ENCODE data around the gene ANKRD13A. TPM values are rescaled to one million over a fixed set of nuclear protein-coding genes. Genes with fewer than 3 reads are reported as not detected.

The ANKRD13A gene
- total RNA-seq, 3 donors from 2014 or later = 30.6 to 42.7 (median 38.8) TPM

DNA sequence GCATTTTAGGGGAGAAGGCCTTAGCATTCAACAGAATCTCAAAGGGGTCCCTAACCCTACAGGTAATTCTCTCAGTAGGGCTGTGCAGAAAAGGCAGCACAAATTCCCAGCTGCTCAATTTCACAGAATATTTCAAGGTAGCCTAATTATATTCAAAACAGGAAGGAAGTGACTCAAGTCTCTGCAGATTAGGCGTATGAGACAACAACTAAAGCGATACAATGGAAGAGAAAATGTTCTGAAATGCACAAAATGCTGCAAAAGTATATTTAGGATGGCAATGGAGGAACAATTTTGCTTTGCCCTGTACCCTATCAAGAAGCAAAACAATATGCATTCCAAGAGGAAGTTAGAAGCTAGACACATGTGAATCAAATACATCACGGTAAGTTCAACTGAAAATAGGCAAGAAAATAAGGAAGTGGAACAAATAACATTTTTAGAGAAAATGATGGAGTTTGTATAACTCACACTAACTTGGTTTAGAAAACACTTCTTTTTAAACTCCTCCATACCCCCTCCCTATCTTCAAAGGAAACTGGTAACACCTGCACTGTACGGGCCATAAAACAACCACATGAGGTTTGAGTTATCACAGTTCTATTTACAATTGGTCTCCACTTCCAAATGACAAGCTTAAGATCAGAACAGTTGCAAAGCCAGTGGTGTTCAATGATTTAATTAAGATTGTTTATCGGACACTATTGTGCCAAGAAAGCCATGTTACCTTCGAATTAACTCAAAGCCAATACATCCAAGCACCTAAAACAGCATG lies 4.6 kb upstream of the ANKRD13A start:
- H3K9me3 Mint-ChIP-seq = no peaks in the 10 kb centered on the region
- H3K4me3 Mint-ChIP-seq = peak overlapping the region; percentile 96
- DNase-seq = no peak
- H3K4me1 Mint-ChIP-seq (ENCODE audit: low read depth) = peaks cover 65% of the 10 kb centered on the region
- no peaks in the 10 kb centered on the region for H3K27me3 Mint-ChIP-seq (ENCODE audit: low read depth)
- ATAC-seq = no peak
- H3K36me3 Mint-ChIP-seq (ENCODE audit: insufficient read depth) = peaks cover 16% of the 10 kb centered on the region

DNA sequence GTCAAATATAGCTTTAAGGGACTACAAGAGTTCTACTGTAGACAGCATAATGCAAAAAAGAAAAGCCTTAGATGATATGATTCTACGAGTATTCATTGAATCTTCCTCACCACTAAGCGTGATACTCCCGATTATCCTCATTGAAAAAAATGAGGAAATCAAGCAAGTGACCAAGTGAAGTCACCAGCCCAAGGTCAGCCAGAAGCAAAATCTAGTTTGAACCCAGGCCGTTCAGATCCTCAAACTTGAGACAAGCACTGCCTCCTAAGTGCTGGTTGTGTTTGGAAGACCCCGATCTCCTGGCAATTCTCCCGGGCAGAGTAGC lies 3.9 kb upstream of the ANKRD13A start:
- H3K36me3 Mint-ChIP-seq (ENCODE audit: insufficient read depth) = peaks cover 12% of the 10 kb centered on the region
- peak overlapping the region; percentile 96 for H3K4me3 Mint-ChIP-seq
- no peaks in the 10 kb centered on the region for H3K27me3 Mint-ChIP-seq (ENCODE audit: low read depth)
- peaks cover 65% of the 10 kb centered on the region for H3K4me1 Mint-ChIP-seq (ENCODE audit: low read depth)
- DNase-seq = no peak
- ATAC-seq = no peak
- no peaks in the 10 kb centered on the region for H3K9me3 Mint-ChIP-seq

DNA sequence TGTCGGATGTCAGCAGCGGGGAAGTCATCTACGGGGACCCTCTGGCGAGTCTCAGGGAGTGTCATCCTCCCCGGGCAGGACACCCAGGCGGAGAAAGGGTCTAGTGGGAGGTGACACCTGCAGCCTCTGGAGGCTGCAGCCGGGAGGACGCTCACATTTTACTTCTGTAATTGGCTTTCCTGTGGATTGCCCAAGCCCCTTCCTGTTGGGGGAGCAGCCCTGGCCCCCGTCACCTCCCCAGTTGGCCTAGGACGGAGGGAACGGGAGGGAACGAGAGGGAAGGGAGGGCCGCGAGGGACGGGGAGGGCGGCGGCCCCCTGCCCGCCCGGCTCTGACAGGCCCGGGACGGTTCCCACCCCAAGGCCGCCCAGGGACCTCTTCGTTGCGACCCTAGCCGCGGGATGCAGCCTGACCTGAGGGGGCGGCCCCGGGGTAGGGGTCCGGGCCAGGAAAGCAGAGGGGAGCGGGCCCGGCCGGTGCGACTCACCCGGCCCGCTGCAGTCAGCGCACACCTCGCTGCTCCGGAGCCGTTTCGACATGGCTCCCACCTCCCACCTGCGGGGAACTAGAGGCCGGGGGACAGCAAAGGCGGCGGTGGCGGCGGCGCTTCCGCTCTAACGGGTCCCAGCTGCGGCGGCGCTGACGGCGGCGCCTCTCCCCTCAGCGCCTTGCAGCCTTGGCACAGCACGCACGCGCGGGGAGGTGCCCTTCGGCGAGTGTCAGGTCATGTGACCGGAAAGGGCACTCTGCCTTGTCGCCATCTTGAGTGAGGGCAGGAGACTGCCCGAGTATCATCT lies 3.3 kb upstream of the ANKRD13A start, which contains the start of gene GIT2:
Gene GIT2 (minus strand): TSS at position 683 of the 797 bp plus-strand sequence. CDS start 144 bp downstream, at position 539.
- ATAC-seq (peak; percentile 85), DNase-seq (peak; percentile 88)
- Mint-ChIP-seq H3K4me1 (ENCODE audit: low read depth) (peaks cover 63% of the 10 kb centered on the region), H3K9me3 (no peaks in the 10 kb centered on the region), H3K36me3 (ENCODE audit: insufficient read depth) (peaks cover 8% of the 10 kb centered on the region), H3K27me3 (ENCODE audit: low read depth) (no peaks in the 10 kb centered on the region), H3K4me3 (peak within 1 kb of the TSS; percentile 96)

DNA sequence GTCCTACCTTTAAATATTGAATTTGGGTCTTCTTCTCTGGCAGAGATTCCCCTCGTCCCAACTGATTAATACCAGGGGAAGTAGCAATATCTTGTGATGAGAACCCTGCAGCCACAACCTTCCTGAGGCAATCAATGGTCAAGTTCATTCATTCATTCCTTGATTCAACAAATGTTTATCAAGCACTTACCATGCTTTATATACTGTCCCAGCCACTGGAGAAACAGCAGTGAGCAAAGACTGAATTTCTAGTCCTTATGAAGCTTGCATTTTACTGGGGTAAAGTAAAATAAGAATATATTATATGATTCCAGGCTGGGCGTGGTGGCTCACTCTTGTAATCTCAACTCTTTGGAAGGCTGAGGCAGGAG lies 2.8 kb upstream of the ANKRD13A start:
- no peaks in the 10 kb centered on the region for H3K9me3 Mint-ChIP-seq
- H3K36me3 Mint-ChIP-seq (ENCODE audit: insufficient read depth) = peaks cover 6% of the 10 kb centered on the region
- H3K4me3 Mint-ChIP-seq = peak overlapping the region; percentile 96
- no peaks in the 10 kb centered on the region for H3K27me3 Mint-ChIP-seq (ENCODE audit: low read depth)
- DNase-seq (no peak), ATAC-seq (no peak)
- H3K4me1 Mint-ChIP-seq (ENCODE audit: low read depth) = peaks cover 65% of the 10 kb centered on the region

DNA sequence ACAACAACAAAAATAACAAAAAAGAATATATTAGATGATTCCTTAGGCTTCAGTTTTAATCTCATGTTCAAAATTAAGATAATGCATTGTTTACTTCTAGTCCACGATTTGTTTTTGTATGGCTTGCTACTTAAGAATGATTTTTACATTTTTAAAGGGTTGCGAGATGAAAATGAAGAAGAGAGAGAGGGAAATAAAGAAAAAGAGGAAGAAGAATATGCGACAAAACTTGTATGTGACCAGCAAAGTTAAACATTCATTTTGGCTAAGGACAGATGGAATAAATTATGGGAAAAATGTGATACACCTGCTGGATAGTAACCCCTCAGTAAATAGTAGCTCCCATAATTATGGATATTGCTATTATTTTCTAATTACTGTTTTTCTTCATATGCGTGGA lies 1.8 kb upstream of the ANKRD13A start:
- Mint-ChIP-seq H3K9me3 (no peaks in the 10 kb centered on the region), H3K4me1 (ENCODE audit: low read depth) (peaks cover 66% of the 10 kb centered on the region), H3K4me3 (peak overlapping the region; percentile 91), H3K36me3 (ENCODE audit: insufficient read depth) (peaks cover 2% of the 10 kb centered on the region), H3K27me3 (ENCODE audit: low read depth) (no peaks in the 10 kb centered on the region)
- ATAC-seq (no peak), DNase-seq (no peak)

DNA sequence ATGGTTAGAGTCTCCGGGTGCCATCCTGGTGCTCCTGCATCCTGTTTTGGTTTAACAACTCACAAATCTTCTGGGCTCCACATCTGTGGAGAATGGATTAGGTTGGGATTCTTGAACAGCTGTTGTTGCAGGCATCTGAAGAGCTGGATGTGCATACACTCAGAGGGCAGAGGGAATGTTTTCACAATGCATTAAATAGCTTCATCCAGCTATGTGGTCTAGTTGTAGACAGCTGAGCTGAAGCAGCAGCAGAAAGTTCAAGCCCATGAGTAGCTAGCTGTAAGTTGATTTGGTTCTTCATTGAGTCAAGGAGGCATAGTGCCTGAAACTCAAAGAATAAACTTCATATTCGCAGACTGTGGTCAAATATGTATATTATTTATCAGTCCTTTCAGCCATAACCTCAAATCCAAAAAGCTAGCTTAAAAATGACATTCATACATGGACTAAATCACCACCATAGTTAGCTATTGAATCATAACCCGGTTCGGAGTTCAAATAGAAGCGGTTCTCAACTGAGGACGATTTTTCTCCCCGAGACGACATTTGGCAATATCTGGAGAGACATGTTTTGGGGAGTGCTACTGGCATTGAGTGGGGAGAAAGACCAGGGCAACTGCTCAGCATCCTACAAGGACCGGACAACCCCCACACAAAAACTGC lies 858 bp upstream of the ANKRD13A start:
- H3K9me3 Mint-ChIP-seq = no peaks in the 10 kb centered on the region
- peaks cover 66% of the 10 kb centered on the region for H3K4me1 Mint-ChIP-seq (ENCODE audit: low read depth)
- ATAC-seq = no peak
- H3K4me3 Mint-ChIP-seq = peak overlapping the region; percentile 91
- DNase-seq = no peak
- peaks cover 3% of the 10 kb centered on the region for H3K36me3 Mint-ChIP-seq (ENCODE audit: insufficient read depth)
- no peaks in the 10 kb centered on the region for H3K27me3 Mint-ChIP-seq (ENCODE audit: low read depth)

DNA sequence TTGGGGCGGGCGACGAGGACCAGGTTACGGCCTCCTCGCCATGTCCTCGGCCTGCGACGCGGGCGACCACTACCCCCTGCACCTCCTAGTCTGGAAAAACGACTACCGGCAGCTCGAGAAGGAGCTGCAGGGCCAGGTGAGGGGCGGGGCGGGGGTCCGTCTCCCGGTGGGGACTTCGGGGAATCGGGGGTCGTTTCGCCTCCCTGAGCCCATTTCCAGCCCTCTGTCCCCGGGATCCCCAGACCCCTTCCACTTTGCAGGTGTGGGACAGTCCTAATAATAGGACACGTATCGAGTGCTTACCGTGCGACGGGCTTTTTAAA lies 380 bp downstream of the ANKRD13A start:
- DNase-seq (no peak), ATAC-seq (no peak)
- Mint-ChIP-seq H3K27me3 (ENCODE audit: low read depth) (no peaks in the 10 kb centered on the region), H3K4me1 (ENCODE audit: low read depth) (peaks cover 64% of the 10 kb centered on the region), H3K36me3 (ENCODE audit: insufficient read depth) (peaks cover 3% of the 10 kb centered on the region), H3K4me3 (peak overlapping the region; percentile 100), H3K9me3 (no peaks in the 10 kb centered on the region)

DNA sequence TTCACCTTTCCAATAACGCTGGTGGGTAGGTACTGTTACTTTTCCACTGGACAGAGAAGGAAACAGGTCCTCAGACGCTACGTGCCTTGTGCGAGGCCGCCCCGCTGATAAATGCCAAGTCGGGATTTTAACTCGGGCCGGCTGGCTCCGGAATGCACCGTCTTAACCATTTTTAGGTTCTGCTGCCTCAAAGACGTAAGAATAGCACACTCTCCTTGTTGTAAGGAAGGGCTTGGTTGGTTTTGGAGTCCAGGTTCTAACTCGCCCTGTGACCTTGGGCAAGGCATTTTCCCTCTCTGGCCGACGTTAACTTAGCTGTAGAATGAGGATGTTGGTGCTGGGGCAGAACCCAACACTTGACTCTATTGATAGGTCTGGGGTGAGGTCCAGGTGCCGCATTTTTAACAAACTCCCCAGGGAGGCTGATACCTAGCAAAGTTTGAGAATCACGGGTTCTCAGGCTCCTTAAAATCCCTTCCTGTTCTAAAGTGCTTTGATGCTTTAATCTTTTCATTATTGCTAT lies 814 bp downstream of the ANKRD13A start:
- no peak for DNase-seq

DNA sequence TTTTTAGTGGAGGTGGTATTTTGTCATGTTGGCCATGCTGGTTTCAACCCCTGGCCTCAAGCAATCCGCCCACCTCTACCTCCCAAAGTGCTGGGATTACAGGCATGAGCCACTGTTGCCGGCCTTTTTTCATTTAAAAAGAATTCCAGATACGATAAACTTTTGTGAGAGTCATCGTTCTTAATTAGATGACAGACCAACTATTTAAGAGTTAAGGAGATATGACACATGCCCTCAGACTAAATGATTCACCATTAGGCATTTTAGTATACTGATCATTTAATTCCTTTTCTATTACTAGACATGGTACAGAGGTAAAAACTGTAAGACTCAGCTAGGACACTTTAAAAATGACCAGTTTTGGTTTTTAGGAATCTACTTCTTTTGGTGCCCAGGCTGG lies 2.4 kb downstream of the ANKRD13A start:
- Mint-ChIP-seq H3K4me3 (peak overlapping the region; percentile 100), H3K27me3 (ENCODE audit: low read depth) (no peaks in the 10 kb centered on the region), H3K9me3 (no peaks in the 10 kb centered on the region), H3K36me3 (ENCODE audit: insufficient read depth) (peaks cover 3% of the 10 kb centered on the region), H3K4me1 (ENCODE audit: low read depth) (peaks cover 75% of the 10 kb centered on the region)
- ATAC-seq (no peak), DNase-seq (no peak)

More for the DNA sequence above, 814 bp downstream of the ANKRD13A start:
- peaks cover 3% of the 10 kb centered on the region for H3K36me3 Mint-ChIP-seq (ENCODE audit: insufficient read depth)
- H3K27me3 Mint-ChIP-seq (ENCODE audit: low read depth) = no peaks in the 10 kb centered on the region
- H3K4me1 Mint-ChIP-seq (ENCODE audit: low read depth) = peaks cover 65% of the 10 kb centered on the region
- H3K4me3 Mint-ChIP-seq = peak overlapping the region; percentile 100
- H3K9me3 Mint-ChIP-seq = no peaks in the 10 kb centered on the region
- no peak for ATAC-seq

DNA sequence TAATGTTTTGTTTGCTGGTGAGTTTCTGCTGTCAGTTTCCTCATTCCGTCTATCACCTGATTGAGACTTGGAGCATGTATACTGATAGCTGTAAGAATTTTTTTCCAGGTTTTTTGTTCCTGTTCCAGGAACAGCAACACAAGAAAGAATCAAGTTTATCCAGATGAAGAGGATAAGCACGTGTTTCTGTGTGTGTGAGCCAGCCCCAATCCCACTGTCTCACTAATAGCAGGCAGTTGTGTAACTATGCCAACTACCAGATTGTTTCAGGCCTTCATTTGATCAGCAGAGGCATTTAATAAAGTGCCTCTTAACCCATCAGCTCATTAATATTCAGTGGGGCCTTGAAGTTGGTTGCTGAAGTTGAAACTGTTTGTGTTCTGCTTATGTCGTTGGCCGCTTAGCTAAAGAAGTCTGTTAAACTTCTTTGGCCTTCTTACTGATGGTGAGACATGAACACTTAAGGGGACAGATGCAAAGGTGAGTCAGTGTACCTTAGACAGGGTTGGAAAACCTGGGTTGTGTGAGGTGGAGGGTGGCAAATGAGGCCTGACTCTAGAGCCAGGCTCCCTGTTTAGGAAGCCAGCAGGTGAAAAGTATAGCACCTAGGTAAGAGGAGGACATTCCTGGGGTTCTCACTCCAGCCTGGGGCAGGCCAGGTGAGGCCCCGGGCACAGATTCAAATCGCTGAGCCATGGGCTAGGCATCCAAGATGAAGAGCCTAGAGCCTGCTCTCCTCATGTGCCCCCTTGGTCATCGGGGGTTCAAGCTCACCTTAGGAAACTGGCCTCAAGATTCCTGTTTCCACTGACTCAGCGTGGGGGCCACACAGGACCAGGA lies 3.7 kb downstream of the ANKRD13A start:
- Mint-ChIP-seq H3K4me1 (ENCODE audit: low read depth) (peaks cover 77% of the 10 kb centered on the region), H3K27me3 (ENCODE audit: low read depth) (no peaks in the 10 kb centered on the region), H3K9me3 (no peaks in the 10 kb centered on the region), H3K36me3 (ENCODE audit: insufficient read depth) (peaks cover 4% of the 10 kb centered on the region), H3K4me3 (no peak overlapping the region)
- ATAC-seq (no peak), DNase-seq (no peak)

DNA sequence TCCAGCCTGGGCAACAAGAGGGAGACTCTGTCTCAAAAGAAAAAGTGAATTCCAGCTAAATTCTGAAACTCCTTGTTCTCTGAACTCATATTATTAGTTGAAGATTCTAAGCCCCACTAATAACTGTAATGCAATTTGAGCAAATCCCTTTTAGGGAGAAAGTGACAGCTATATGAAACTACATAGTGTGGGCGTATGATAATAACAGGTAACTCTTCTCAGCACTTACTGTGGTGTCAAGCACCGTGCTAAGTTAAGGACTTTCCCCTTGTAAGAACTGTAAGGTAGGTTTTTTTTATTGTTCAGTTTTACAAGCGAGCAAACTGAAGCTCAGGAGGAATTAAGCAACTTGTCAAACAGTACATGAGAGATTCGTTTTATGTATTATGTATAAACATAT lies 5.4 kb downstream of the ANKRD13A start:
- peak overlapping the region; percentile 4 for H3K4me3 Mint-ChIP-seq
- H3K9me3 Mint-ChIP-seq = no peaks in the 10 kb centered on the region
- ATAC-seq (peak; percentile 81 to 85), DNase-seq (no peak)
- H3K36me3 Mint-ChIP-seq (ENCODE audit: insufficient read depth) = peaks cover 7% of the 10 kb centered on the region
- H3K27me3 Mint-ChIP-seq (ENCODE audit: low read depth) = no peaks in the 10 kb centered on the region
- peaks cover 79% of the 10 kb centered on the region for H3K4me1 Mint-ChIP-seq (ENCODE audit: low read depth)

DNA sequence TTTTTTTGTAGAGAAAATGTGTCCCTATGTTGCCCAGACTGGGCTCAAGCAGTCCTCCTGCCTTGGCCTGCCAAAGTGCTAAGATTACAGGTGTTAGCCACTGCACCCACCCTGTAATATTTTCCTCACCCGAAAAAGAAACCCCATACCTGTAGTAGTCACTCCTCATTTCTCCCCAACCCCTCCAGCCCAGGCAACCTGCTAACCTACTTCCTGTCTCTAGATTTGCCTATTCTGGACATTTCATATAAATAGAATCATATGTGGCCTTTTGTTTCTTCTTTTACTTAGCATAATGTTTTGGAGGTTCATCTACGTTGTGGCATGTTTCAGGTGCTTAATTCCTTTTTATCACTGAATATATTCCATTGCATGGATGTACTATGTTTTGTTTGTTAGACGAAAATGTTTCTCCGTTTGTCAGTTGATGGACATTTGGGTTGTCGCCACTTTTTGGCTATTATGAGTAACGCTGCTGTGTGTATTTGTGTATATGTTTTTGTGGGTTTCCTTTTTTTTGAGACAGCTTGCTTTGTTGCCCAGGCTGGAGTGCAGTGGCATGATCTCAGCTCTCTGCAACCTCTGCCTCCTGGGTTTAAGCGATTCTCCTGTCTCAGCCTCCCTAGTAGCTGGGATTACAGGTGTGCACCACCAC lies 6.2 kb downstream of the ANKRD13A start:
- Mint-ChIP-seq H3K9me3 (no peaks in the 10 kb centered on the region), H3K36me3 (ENCODE audit: insufficient read depth) (peaks cover 7% of the 10 kb centered on the region), H3K27me3 (ENCODE audit: low read depth) (no peaks in the 10 kb centered on the region), H3K4me3 (peak overlapping the region; percentile 59), H3K4me1 (ENCODE audit: low read depth) (peaks cover 83% of the 10 kb centered on the region)
- ATAC-seq (peak in 1 of 2 donors; percentile 15), DNase-seq (no peak)

DNA sequence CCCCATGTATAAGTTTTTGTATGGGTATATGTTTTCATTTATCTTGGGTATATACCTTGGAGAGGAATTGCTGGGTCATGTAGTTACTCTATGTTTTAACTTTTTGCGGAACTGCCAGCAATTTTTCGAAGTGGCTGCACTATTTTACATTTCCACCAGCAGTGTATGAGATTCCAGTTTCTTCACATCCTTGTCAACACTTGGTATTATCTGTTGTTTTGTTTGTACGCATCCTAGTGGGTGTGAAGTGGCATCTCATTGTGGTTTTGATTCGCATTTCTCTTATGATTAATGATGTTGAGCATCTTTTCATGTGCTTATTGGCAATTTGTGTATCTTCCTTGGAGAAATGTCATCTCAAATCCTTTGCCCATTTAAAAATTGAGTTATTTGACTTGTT lies 6.9 kb downstream of the ANKRD13A start:
- DNase-seq = no peak
- Mint-ChIP-seq H3K36me3 (ENCODE audit: insufficient read depth) (peaks cover 7% of the 10 kb centered on the region), H3K9me3 (no peaks in the 10 kb centered on the region), H3K4me3 (no peak overlapping the region), H3K27me3 (ENCODE audit: low read depth) (no peaks in the 10 kb centered on the region), H3K4me1 (ENCODE audit: low read depth) (peaks cover 85% of the 10 kb centered on the region)
- no peak for ATAC-seq

Data from activated T-cell treated with anti-CD3 and anti-CD28 coated beads, Interleukin-2, amount 50 U/mL, for 4 hours (primary cell).